Keratinocyte (primary cell): ENCODE results near the gene SH3D19.

Experiments
- CTCF ChIP-seq, 3 experiments: IDR thresholded peaks in 1 of 3; conservative IDR thresholded peaks in 1 of 3; optimal IDR thresholded peaks in 1 of 3; 2 replicates in 2 of 3; 3 replicates in 1 of 3; pipeline versions ENCODE3 to v1.5.1; 2011; ENCODE audit warnings: low read length in 3 of 3, mild to moderate bottlenecking in 3 of 3, moderate library complexity in 2 of 3, control low read depth in 1 of 3, inconsistent platforms in 1 of 3; ENCODE audit not compliant: insufficient read depth in 2 of 3; ENCODE audit errors: extremely low read depth in 1 of 3
- EZH2 ChIP-seq: IDR thresholded peaks from one replicate; pipeline ENCODE4 v1.6.1; 2012; ENCODE audit warnings: inconsistent platforms, mild to moderate bottlenecking, low read length, moderate library complexity

- TF ChIP-seq CTCF (optimal IDR thresholded peaks at IDR 0.05 in 1 of 3, IDR thresholded peaks at IDR 0.05 in 1 of 3, conservative IDR thresholded peaks at IDR 0.05 in 1 of 3; ENCODE audit: extremely low read depth in 1 of 3, insufficient read depth in 2 of 3, low read length in 3 of 3) (no peak), EZH2 (no peak)
Observed at GRCh38 chr4:151166636-151167035, 158.8 kb downstream of the SH3D19 start.
